Erythroblast (primary cell): Measurements from ENCODE around the gene NELL1.

ENCODE experiments used
- GATA1 ChIP-seq: IDR thresholded peaks from 2 replicates; pipeline ENCODE4 v1.6.1; 2011; ENCODE audit warnings: low read depth, mild to moderate bottlenecking, control low read depth, low read length, moderate library complexity
- POLR2A ChIP-seq: IDR thresholded peaks from 2 replicates; pipeline ENCODE4 v1.6.1; 2011; ENCODE audit warnings: mild to moderate bottlenecking, low read length

DNA sequence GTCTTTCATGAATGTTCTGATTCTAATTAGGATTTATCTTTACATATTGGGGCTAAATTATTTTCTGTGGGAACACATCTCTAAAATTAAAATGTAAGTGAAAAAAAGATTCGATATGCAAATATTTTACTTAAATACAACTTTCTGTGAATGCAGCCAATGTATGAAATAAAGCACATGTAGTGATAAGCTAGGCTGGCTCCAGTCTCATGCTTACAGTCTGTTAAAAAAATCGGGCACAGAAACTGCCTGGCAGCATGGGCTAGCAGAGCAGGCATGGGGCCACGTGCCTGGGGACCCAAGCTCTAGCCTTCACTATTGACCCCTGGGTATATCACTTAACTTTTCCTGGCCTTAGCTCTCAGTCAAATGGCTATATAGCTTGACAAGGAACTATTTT lies 46.5 kb downstream of the NELL1 start:
- no peak for TF ChIP-seq POLR2A
- TF ChIP-seq GATA1, result no peak
